IMR-90 (cell line): ENCODE data around the gene DNMT3L.
"Not testable (repeated sequence)": the region's sequence is repeated elsewhere in the genome, so short reads cannot be mapped to it uniquely, and the experiment has no call there.

Experiments
- ELK1 ChIP-seq: fragments of 150-350 bp; IDR thresholded peaks from 2 replicates; pipeline ENCODE4 v1.6.1; 2016; ENCODE audit warnings: low read depth, mild to moderate bottlenecking, low read length, moderate library complexity, borderline replicate concordance
- NFE2L2 ChIP-seq: fragments of 150-350 bp; IDR thresholded peaks from 2 replicates; pipeline ENCODE4 v1.6.1; 2016; ENCODE audit warnings: low read depth, mild to moderate bottlenecking, low read length
- POLR2A ChIP-seq: IDR thresholded peaks from 2 replicates; pipeline ENCODE4 v1.6.1; 2012; ENCODE audit warnings: mild to moderate bottlenecking, low read depth, low read length
- RAD21 ChIP-seq: IDR thresholded peaks from 2 replicates; pipeline ENCODE4 v1.6.1; 2012; ENCODE audit warnings: low read length, improper control_type of control experiment
- RFX5 ChIP-seq: IDR thresholded peaks from 2 replicates; pipeline ENCODE4 v1.8.0; 2012; ENCODE audit warnings: low read depth, mild to moderate bottlenecking, low read length, moderate library complexity
- SMC3 ChIP-seq: fragments of 150-350 bp; IDR thresholded peaks from 2 replicates; pipeline ENCODE4 v1.6.1; 2016; ENCODE audit warnings: low read depth, mild to moderate bottlenecking, antibody characterized with exemption, low read length, moderate library complexity
- USF2 ChIP-seq: fragments of 150-350 bp; IDR thresholded peaks from 2 replicates; pipeline ENCODE4 v1.6.1; 2017; ENCODE audit warnings: mild to moderate bottlenecking, antibody characterized with exemption, low read length, low read depth
- TF ChIP-seq, protein P1 (sequence below): conservative IDR thresholded peaks from 2 replicates; pipeline ENCODE4 v1.5.1; 2012; ENCODE audit warnings: mild to moderate bottlenecking, low read depth, low read length, improper control_type of control experiment

- TF ChIP-seq, protein P1, sequence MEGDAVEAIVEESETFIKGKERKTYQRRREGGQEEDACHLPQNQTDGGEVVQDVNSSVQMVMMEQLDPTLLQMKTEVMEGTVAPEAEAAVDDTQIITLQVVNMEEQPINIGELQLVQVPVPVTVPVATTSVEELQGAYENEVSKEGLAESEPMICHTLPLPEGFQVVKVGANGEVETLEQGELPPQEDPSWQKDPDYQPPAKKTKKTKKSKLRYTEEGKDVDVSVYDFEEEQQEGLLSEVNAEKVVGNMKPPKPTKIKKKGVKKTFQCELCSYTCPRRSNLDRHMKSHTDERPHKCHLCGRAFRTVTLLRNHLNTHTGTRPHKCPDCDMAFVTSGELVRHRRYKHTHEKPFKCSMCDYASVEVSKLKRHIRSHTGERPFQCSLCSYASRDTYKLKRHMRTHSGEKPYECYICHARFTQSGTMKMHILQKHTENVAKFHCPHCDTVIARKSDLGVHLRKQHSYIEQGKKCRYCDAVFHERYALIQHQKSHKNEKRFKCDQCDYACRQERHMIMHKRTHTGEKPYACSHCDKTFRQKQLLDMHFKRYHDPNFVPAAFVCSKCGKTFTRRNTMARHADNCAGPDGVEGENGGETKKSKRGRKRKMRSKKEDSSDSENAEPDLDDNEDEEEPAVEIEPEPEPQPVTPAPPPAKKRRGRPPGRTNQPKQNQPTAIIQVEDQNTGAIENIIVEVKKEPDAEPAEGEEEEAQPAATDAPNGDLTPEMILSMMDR, result not testable (repeated sequence)
- TF ChIP-seq POLR2A, USF2, RFX5, ELK1, NFE2L2, SMC3, RAD21: not testable (repeated sequence)
Measured at GRCh38 chr21:44240353-44240752, 21.3 kb downstream of the DNMT3L start.
